IgD-negative memory B cell (primary cell): ENCODE data around the gene PARD3. TPM values are rescaled to one million over a fixed set of nuclear protein-coding genes. Genes with fewer than 3 reads are reported as not detected.
A peak's percentile ranks its signal among the peaks of the same experiment; 100 is the strongest.

ENCODE experiments used
- H3K27ac Mint-ChIP-seq, 3 donors: one replicate each; pipeline ENCODE4 v1.8.0; 2020 to 2022; ENCODE audit warnings: mild to moderate bottlenecking in 3 of 3, mixed read lengths in 3 of 3, moderate library complexity in 1 of 3
- H3K27me3 Mint-ChIP-seq: one replicate; pipeline ENCODE4 v1.8.0; 2021; ENCODE audit warnings: mixed read lengths
- H3K36me3 Mint-ChIP-seq: one replicate; pipeline ENCODE4 v1.8.0; 2020; ENCODE audit warnings: mild to moderate bottlenecking, mixed read lengths
- H3K4me1 Mint-ChIP-seq, 3 donors: one replicate each; pipeline ENCODE4 v1.8.0; 2020 to 2022; ENCODE audit warnings: mixed read lengths in 3 of 3, mild to moderate bottlenecking in 1 of 3
- H3K4me3 Mint-ChIP-seq, 4 donors: one replicate each; pipeline ENCODE4 v1.8.0; 2020 to 2022; ENCODE audit warnings: mild to moderate bottlenecking in 4 of 4, mixed read lengths in 4 of 4, moderate library complexity in 3 of 4
- H3K9me3 Mint-ChIP-seq, 3 donors: one replicate each; pipeline ENCODE4 v1.8.0; 2020 to 2021; ENCODE audit warnings: mixed read lengths in 3 of 3, mild to moderate bottlenecking in 1 of 3
- polyA plus RNA-seq: library from polyadenylated mRNA; unstranded; fragments of 300-500 nt; fragmentation: Illumina TruSeq; gene quantifications from one replicate; pipeline ENCODE4 v1.2.3, GENCODE V29; 2021

PARD3 gene
- polyA plus RNA-seq, 1 donor from 2014 or later = not detected

- Mint-ChIP-seq H3K4me1 (peaks cover 0 to 2% (median 0%) of the 10 kb centered on the region in 3 donors), H3K27me3 (no peaks in the 10 kb centered on the region), H3K9me3 (no peaks in the 10 kb centered on the region)
Observed at GRCh38 chr10:34740321-34740720, 74.8 kb downstream of the PARD3 start.

GRCh38 chr10:34739915-34740314 is 75.2 kb downstream of the PARD3 start:
- no peaks in the 10 kb centered on the region for H3K27me3 Mint-ChIP-seq
- peaks cover 2% of the 10 kb centered on the region for H3K36me3 Mint-ChIP-seq
- H3K9me3 Mint-ChIP-seq = no peaks in the 10 kb centered on the region
- peaks cover 0 to 2% (median 0%) of the 10 kb centered on the region in 3 donors for H3K4me1 Mint-ChIP-seq
- H3K4me3 Mint-ChIP-seq = no peak overlapping the region
- H3K27ac Mint-ChIP-seq = peak overlapping the region in 1 of 3 donors; percentile 50

More at GRCh38 chr10:34740321-34740720, 74.8 kb downstream of the PARD3 start:
- Mint-ChIP-seq H3K36me3 (peaks cover 2% of the 10 kb centered on the region), H3K4me3 (no peak overlapping the region), H3K27ac (peak overlapping the region in 1 of 3 donors; percentile 50)

DNA sequence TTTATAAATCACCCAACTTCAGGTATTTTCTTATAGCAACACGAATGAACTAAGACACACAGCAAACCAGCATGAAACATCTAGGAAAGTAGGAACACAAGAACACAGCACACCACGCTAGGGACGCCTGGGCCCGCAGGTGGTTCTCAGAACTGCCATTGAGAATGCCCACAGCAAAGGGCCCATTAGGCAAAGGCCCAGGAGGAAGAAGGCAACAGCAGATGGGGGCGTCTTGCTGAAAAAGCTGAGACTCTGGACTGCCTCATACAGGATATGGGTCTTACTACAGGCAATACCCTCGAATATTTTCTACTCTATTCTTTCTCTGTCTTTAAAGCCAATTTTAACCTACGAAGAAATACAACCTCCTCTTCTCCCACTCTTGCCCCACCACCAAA is 77.3 kb downstream of the PARD3 start:
- H3K27me3 Mint-ChIP-seq = no peaks in the 10 kb centered on the region
- peaks cover 0 to 2% (median 0%) of the 10 kb centered on the region in 3 donors for H3K4me1 Mint-ChIP-seq
- H3K9me3 Mint-ChIP-seq = no peaks in the 10 kb centered on the region
- no peak overlapping the region for H3K27ac Mint-ChIP-seq
- H3K4me3 Mint-ChIP-seq = no peak overlapping the region
- peaks cover 2% of the 10 kb centered on the region for H3K36me3 Mint-ChIP-seq

DNA sequence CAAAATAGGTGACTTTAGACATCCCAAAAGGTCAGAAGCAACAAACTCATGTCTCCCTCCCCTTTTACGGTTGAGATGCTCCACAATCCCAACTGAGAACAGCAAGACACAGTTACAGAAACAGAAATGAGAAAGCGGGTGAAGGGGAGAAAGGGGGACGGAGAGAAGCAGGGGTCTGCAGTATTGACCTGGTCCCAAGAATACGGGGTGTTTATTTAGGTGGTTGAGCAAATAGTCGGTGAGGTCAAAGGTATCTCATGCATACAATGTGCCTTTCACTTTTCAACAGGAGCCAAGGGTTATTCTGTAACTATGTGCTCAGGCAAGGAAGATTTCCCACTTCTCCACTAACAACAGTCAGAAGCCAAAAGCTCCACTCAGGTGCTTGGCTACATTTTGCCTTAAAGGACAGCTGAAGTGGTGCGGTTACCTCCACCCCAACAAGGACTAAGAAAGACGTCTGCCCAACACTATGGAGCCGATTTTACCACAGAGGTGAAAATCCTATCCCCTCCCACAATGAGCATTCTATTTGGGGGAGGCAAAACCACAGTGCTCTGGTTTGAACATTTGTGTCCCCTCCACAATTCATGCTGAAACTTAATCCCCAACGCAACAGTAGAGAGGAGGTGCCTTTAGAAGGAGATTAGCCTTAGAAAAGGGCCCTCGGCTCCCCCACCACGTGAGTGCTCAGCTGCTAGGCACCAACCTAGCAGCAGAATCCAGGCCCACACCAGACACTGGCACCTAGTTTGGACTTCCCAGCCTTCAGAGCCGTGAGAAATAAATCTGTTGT is 77.9 kb downstream of the PARD3 start:
- no peaks in the 10 kb centered on the region for H3K27me3 Mint-ChIP-seq
- H3K4me1 Mint-ChIP-seq = peaks cover 0 to 2% (median 0%) of the 10 kb centered on the region in 3 donors
- H3K4me3 Mint-ChIP-seq = no peak overlapping the region
- no peaks in the 10 kb centered on the region for H3K9me3 Mint-ChIP-seq
- H3K36me3 Mint-ChIP-seq = peaks cover 2% of the 10 kb centered on the region
- H3K27ac Mint-ChIP-seq = no peak overlapping the region

DNA sequence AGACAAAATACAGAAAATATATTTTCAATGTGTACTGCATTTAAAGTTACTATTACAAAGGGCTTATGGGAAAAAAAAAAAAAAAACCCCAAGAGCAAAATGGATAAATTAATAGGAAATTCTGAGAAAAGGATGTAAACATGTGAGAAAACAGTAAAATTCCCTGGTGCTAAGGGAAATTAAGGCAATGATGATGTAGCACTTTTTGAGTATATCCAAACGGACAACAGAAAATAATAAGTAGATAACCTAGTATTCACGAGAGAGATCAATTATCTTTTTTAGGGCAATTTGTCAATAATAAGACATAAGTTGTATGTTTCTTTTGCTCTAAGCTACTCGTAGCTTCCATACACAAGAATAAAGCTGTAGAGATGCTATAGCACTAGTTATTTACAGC is 80.2 kb downstream of the PARD3 start:
- Mint-ChIP-seq H3K27me3 (no peaks in the 10 kb centered on the region), H3K4me3 (no peak overlapping the region), H3K36me3 (no peaks in the 10 kb centered on the region), H3K4me1 (no peaks in the 10 kb centered on the region), H3K9me3 (no peaks in the 10 kb centered on the region), H3K27ac (no peak overlapping the region)

- Mint-ChIP-seq H3K9me3 (no peaks in the 10 kb centered on the region), H3K4me1 (no peaks in the 10 kb centered on the region), H3K4me3 (no peak overlapping the region), H3K36me3 (no peaks in the 10 kb centered on the region), H3K27ac (no peak overlapping the region), H3K27me3 (no peaks in the 10 kb centered on the region)
Observed at GRCh38 chr10:34732926-34733325, 82.2 kb downstream of the PARD3 start.

GRCh38 chr10:34731885-34732701 is 83.0 kb downstream of the PARD3 start:
- Mint-ChIP-seq H3K4me3 (no peak overlapping the region), H3K9me3 (no peaks in the 10 kb centered on the region), H3K4me1 (no peaks in the 10 kb centered on the region), H3K27ac (no peak overlapping the region), H3K27me3 (no peaks in the 10 kb centered on the region), H3K36me3 (no peaks in the 10 kb centered on the region)

DNA sequence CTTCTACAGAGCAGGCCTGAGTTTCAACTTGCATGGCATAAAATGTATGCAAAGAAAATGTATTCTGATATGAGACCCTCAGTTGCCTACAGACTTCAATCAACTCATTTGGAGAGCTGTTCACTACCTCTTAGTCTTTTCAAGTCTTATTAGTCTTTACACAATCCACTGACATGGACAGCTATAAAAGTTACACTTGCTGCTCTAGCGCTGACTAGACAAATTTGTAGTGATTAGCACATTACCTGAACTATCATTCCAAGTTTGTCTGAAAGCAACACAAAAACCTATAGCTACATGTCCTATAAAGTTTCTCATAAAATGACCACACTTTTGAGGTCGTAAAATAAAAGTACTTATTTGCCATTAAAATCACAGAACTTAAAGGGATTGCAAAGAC is 83.9 kb downstream of the PARD3 start:
- H3K4me1 Mint-ChIP-seq = no peaks in the 10 kb centered on the region
- no peaks in the 10 kb centered on the region for H3K27me3 Mint-ChIP-seq
- no peaks in the 10 kb centered on the region for H3K36me3 Mint-ChIP-seq
- no peaks in the 10 kb centered on the region for H3K9me3 Mint-ChIP-seq
- H3K27ac Mint-ChIP-seq = no peak overlapping the region
- H3K4me3 Mint-ChIP-seq = no peak overlapping the region

GRCh38 chr10:34730726-34731125 is 84.4 kb downstream of the PARD3 start:
- no peak overlapping the region for H3K4me3 Mint-ChIP-seq
- no peaks in the 10 kb centered on the region for H3K9me3 Mint-ChIP-seq
- H3K27me3 Mint-ChIP-seq = no peaks in the 10 kb centered on the region
- no peaks in the 10 kb centered on the region for H3K36me3 Mint-ChIP-seq
- no peak overlapping the region for H3K27ac Mint-ChIP-seq
- H3K4me1 Mint-ChIP-seq = no peaks in the 10 kb centered on the region

DNA sequence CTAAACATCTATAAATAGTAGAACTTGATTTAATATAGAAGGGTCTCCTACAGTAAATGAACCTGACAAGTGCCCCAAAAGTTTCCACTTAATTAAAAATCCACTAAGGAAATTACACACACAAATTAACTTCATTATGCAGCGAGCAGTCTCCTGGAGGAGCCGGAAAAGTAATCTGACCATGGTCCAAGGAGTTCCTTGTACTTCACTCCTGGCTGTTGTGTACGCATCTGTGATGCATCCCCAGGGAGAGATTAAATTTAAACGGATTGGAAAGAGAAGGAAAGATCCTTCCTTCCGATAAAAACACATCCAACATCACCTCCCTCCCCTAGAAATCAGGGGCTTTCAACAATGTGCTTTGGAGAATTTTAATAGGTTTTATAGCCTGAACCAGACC is 85.5 kb downstream of the PARD3 start:
- H3K4me1 Mint-ChIP-seq = no peaks in the 10 kb centered on the region
- no peaks in the 10 kb centered on the region for H3K9me3 Mint-ChIP-seq

GRCh38 chr10:34728361-34728760 is 86.7 kb downstream of the PARD3 start:
- H3K4me1 Mint-ChIP-seq = peaks cover 0 to 5% (median 0%) of the 10 kb centered on the region in 3 donors
- no peaks in the 10 kb centered on the region for H3K27me3 Mint-ChIP-seq
- no peak overlapping the region for H3K4me3 Mint-ChIP-seq
- no peaks in the 10 kb centered on the region for H3K9me3 Mint-ChIP-seq
- no peaks in the 10 kb centered on the region for H3K36me3 Mint-ChIP-seq
- no peak overlapping the region for H3K27ac Mint-ChIP-seq

More for the DNA sequence above, 85.5 kb downstream of the PARD3 start:
- no peaks in the 10 kb centered on the region for H3K27me3 Mint-ChIP-seq
- H3K36me3 Mint-ChIP-seq = no peaks in the 10 kb centered on the region
- no peak overlapping the region for H3K27ac Mint-ChIP-seq
- no peak overlapping the region for H3K4me3 Mint-ChIP-seq

- Mint-ChIP-seq H3K4me3 (no peak overlapping the region), H3K36me3 (no peaks in the 10 kb centered on the region), H3K27ac (no peak overlapping the region), H3K27me3 (no peaks in the 10 kb centered on the region), H3K9me3 (no peaks in the 10 kb centered on the region), H3K4me1 (peaks cover 0 to 5% (median 0%) of the 10 kb centered on the region in 3 donors)
Observed at GRCh38 chr10:34727595-34728033, 87.5 kb downstream of the PARD3 start.

DNA sequence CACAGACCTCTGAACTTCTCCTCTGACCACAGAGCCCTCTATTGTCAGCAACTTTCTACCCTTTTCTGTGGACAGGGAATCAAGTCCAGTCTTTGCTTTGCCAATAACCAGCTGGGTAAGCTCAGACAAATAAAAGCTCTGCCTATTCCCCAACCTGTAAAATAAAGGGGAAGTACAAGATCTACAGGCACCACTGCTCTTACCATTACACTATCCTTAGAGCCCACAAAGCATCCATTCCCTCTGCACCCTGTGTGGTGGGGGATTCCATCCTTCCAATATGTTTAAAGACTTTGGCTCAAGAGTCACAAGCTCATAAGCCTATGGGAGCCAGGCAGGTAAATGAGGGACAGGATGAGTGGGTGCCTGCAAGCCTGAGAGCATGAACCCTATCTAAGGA is 88.2 kb downstream of the PARD3 start:
- H3K9me3 Mint-ChIP-seq = no peaks in the 10 kb centered on the region
- H3K4me3 Mint-ChIP-seq = no peak overlapping the region
- no peaks in the 10 kb centered on the region for H3K27me3 Mint-ChIP-seq
- peaks cover 0 to 5% (median 0%) of the 10 kb centered on the region in 3 donors for H3K4me1 Mint-ChIP-seq
- no peaks in the 10 kb centered on the region for H3K36me3 Mint-ChIP-seq
- no peak overlapping the region for H3K27ac Mint-ChIP-seq

DNA sequence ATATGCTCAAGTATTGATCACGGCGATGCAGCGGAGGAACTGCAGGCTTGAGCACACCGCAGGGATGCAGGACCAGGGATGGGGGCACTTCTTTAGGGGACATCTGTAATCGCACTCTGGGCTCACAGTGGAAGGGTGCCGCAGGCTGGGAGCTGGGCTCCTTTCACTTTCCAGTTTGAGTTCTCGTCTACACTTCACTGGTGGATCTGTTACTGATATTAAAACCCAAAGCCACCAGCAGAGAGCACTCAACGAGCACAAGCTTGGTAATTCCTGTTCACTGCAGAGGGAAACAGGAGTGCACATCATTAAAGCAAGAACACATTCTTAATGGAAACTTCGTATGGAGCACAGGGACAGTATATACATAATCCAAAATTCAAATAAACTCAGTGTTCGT is 91.3 kb downstream of the PARD3 start:
- no peaks in the 10 kb centered on the region for H3K27me3 Mint-ChIP-seq

GRCh38 chr10:34722404-34722803 is 92.7 kb downstream of the PARD3 start:
- Mint-ChIP-seq H3K36me3 (no peaks in the 10 kb centered on the region), H3K9me3 (no peaks in the 10 kb centered on the region), H3K4me3 (no peak overlapping the region), H3K27ac (no peak overlapping the region), H3K27me3 (no peaks in the 10 kb centered on the region), H3K4me1 (peaks cover 6 to 12% (median 9%) of the 10 kb centered on the region in 3 donors)

More for the DNA sequence above, 91.3 kb downstream of the PARD3 start:
- no peak overlapping the region for H3K4me3 Mint-ChIP-seq
- no peaks in the 10 kb centered on the region for H3K36me3 Mint-ChIP-seq
- H3K4me1 Mint-ChIP-seq = peaks cover 6 to 12% (median 9%) of the 10 kb centered on the region in 3 donors
- H3K9me3 Mint-ChIP-seq = no peaks in the 10 kb centered on the region
- no peak overlapping the region for H3K27ac Mint-ChIP-seq
